ENCODE measurements around the gene CEP112.
"Not testable (repeated sequence)": the region's sequence is repeated elsewhere in the genome, so short reads cannot be mapped to it uniquely, and the experiment has no call there.

Gene CEP112

GRCh38 chr17:66167189-66167815 is 24.6 kb downstream of the CEP112 start:
- DNase-seq (ENCODE audit: extremely low spot score), result no peak
- TF ChIP-seq CTBP1 (IDR thresholded peaks at IDR 0.05; ENCODE audit: borderline replicate concordance) (no peak), FOXA1 (IDR thresholded peaks at IDR 0.05) (no peak), NFRKB (IDR thresholded peaks at IDR 0.05) (no peak), ELF4 (IDR thresholded peaks at IDR 0.05) (no peak), FOXK2 (IDR thresholded peaks at IDR 0.05) (no peak), L3MBTL2 (conservative IDR thresholded peaks at IDR 0.05) (no peak), ARNT (IDR thresholded peaks at IDR 0.05) (no peak), TARDBP (IDR thresholded peaks at IDR 0.05) (no peak), LEF1 (IDR thresholded peaks at IDR 0.05; ENCODE audit: borderline replicate concordance) (no peak), ZNF384 (IDR thresholded peaks at IDR 0.05) (no peak), HDGF (IDR thresholded peaks at IDR 0.05; ENCODE audit: borderline replicate concordance) (no peak), BHLHE40 (IDR thresholded peaks at IDR 0.05; ENCODE audit: borderline replicate concordance) (no peak), FOXM1 (IDR thresholded peaks at IDR 0.05; ENCODE audit: borderline replicate concordance) (no peak), SUZ12 (IDR thresholded peaks at IDR 0.05) (no peak), SP1 (IDR thresholded peaks at IDR 0.05) (no peak)
- TF ChIP-seq, protein P1, sequence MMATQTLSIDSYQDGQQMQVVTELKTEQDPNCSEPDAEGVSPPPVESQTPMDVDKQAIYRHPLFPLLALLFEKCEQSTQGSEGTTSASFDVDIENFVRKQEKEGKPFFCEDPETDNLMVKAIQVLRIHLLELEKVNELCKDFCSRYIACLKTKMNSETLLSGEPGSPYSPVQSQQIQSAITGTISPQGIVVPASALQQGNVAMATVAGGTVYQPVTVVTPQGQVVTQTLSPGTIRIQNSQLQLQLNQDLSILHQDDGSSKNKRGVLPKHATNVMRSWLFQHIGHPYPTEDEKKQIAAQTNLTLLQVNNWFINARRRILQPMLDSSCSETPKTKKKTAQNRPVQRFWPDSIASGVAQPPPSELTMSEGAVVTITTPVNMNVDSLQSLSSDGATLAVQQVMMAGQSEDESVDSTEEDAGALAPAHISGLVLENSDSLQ (IDR thresholded peaks at IDR 0.05), result no peak
- ChIA-PET POLR2A (no interaction called here), CTCF (interaction anchor here (0.7 kb wide), 1 partner anchor 1043 kb away, joined by 3 read pairs; no protein-coding TSS in a partner anchor)

DNA sequence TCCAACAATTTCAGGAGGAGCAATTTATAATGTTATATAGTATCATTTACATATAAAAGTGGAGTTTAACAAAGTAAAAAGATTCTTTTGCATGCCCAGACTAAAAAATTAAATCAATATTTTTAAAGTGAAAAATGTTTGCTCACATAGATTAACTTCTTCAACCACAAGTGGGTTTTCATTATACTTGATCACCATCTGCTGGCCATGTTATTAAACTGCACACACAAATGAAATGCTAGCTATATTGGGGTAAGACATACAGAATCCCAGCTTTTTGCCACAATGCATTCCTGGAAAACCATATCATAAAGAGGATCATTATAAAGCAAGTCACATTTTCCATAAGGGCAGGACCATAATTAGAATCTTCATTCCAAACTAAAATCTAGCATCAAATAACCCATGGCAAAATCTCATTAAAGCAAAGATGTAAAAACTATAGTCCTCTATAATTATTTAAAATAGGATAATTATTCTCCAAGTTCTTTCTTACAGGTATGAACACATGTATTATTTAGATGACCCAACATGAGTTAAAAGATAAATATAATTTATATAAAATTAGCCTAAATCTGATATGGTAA is 26.3 kb downstream of the CEP112 start:
- CTCF ChIA-PET, result interaction anchor here (0.5 to 1.0 kb wide), 4 partner anchors 8 to 933 kb away, joined by 3 to 4 read pairs (median 4); no protein-coding TSS in a partner anchor

GRCh38 chr17:66155055-66155454 is 36.9 kb downstream of the CEP112 start:
- POLR2A ChIA-PET; CTCF ChIA-PET; DNase-seq (ENCODE audit: extremely low spot score): not testable (repeated sequence)

More for the DNA sequence above, 26.3 kb downstream of the CEP112 start:
- TF ChIP-seq FOXM1 (IDR thresholded peaks at IDR 0.05; ENCODE audit: borderline replicate concordance), result no peak
- TF ChIP-seq, protein P1 (IDR thresholded peaks at IDR 0.05), result no peak
- TF ChIP-seq SP1 (IDR thresholded peaks at IDR 0.05), result no peak
- TF ChIP-seq ZNF384 (IDR thresholded peaks at IDR 0.05), result no peak
- TF ChIP-seq HDGF (IDR thresholded peaks at IDR 0.05; ENCODE audit: borderline replicate concordance), result no peak
- no peak for TF ChIP-seq LEF1 (IDR thresholded peaks at IDR 0.05; ENCODE audit: borderline replicate concordance)
- TF ChIP-seq L3MBTL2 (conservative IDR thresholded peaks at IDR 0.05), result no peak
- no peak for TF ChIP-seq FOXA1 (IDR thresholded peaks at IDR 0.05)
- TF ChIP-seq ELF4 (IDR thresholded peaks at IDR 0.05), result no peak
- no peak for TF ChIP-seq ARNT (IDR thresholded peaks at IDR 0.05)
- no peak for TF ChIP-seq SUZ12 (IDR thresholded peaks at IDR 0.05)
- no peak for TF ChIP-seq BHLHE40 (IDR thresholded peaks at IDR 0.05; ENCODE audit: borderline replicate concordance)
- no peak for TF ChIP-seq FOXK2 (IDR thresholded peaks at IDR 0.05)
- no peak for TF ChIP-seq CTBP1 (IDR thresholded peaks at IDR 0.05; ENCODE audit: borderline replicate concordance)
- TF ChIP-seq TARDBP (IDR thresholded peaks at IDR 0.05), result no peak
- no peak for TF ChIP-seq NFRKB (IDR thresholded peaks at IDR 0.05)
- peak; percentile 55 for DNase-seq (ENCODE audit: extremely low spot score)
- POLR2A ChIA-PET, result no interaction called here

DNA sequence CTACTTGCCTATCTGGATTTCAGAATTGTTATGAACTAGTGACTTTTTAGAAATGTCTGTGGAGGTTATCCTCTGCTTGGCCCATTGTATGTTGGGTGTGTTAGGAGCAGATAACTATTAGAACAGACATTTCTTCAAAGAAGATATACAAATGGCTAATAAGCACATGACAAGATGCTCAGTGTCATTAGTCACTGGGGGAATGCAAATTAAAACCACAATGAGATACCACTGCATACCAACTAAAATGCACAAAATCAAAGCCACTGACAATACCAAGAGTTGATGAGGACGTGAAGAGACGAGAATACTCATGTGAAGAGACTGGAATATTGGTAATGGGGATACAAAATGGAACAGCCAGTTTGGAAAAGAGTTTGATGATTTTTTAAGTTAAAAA is 39.2 kb downstream of the CEP112 start:
- CTCF ChIA-PET, result no interaction called here
- POLR2A ChIA-PET, result no interaction called here

DNA sequence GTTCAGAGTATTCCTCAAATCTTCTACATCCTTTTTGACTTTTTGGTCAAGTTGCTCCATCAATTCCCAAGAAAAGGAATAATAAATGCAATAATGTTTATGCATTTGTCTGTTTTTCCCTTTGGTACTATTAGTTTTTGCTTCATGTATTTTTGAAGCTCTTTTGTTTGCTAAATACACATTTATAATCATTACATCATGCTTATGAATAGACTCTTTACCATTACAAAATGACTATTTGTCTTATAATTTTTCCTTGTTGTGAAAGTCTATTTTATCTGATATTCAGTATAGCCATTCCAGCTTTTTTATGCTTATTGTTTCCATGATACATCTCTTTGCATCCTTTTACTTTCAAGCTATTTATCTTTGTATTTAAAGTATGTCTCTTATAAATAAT is 41.2 kb downstream of the CEP112 start:
- ChIA-PET POLR2A (no interaction called here), CTCF (no interaction called here)
- TF ChIP-seq FOXK2 (IDR thresholded peaks at IDR 0.05) (no peak), ZNF384 (IDR thresholded peaks at IDR 0.05) (no peak), HDGF (IDR thresholded peaks at IDR 0.05; ENCODE audit: borderline replicate concordance) (no peak), SP1 (IDR thresholded peaks at IDR 0.05) (no peak), ARNT (IDR thresholded peaks at IDR 0.05) (no peak), ELF4 (IDR thresholded peaks at IDR 0.05) (no peak), CTBP1 (IDR thresholded peaks at IDR 0.05; ENCODE audit: borderline replicate concordance) (no peak), LEF1 (IDR thresholded peaks at IDR 0.05; ENCODE audit: borderline replicate concordance) (no peak), FOXA1 (IDR thresholded peaks at IDR 0.05) (no peak), BHLHE40 (IDR thresholded peaks at IDR 0.05; ENCODE audit: borderline replicate concordance) (no peak), L3MBTL2 (conservative IDR thresholded peaks at IDR 0.05) (no peak), SUZ12 (IDR thresholded peaks at IDR 0.05) (no peak), FOXM1 (IDR thresholded peaks at IDR 0.05; ENCODE audit: borderline replicate concordance) (no peak), TARDBP (IDR thresholded peaks at IDR 0.05) (no peak), NFRKB (IDR thresholded peaks at IDR 0.05) (no peak)
- TF ChIP-seq, protein P1 (IDR thresholded peaks at IDR 0.05), result no peak
- DNase-seq (ENCODE audit: extremely low spot score), result no peak

More for the DNA sequence above, 39.2 kb downstream of the CEP112 start:
- no peak for TF ChIP-seq NFRKB (IDR thresholded peaks at IDR 0.05)
- no peak for TF ChIP-seq L3MBTL2 (conservative IDR thresholded peaks at IDR 0.05)
- TF ChIP-seq HDGF (IDR thresholded peaks at IDR 0.05; ENCODE audit: borderline replicate concordance), result no peak
- TF ChIP-seq CTBP1 (IDR thresholded peaks at IDR 0.05; ENCODE audit: borderline replicate concordance), result no peak
- no peak for TF ChIP-seq ZNF384 (IDR thresholded peaks at IDR 0.05)
- no peak for TF ChIP-seq SUZ12 (IDR thresholded peaks at IDR 0.05)
- TF ChIP-seq, protein P1 (IDR thresholded peaks at IDR 0.05), result no peak
- no peak for TF ChIP-seq SP1 (IDR thresholded peaks at IDR 0.05)
- no peak for TF ChIP-seq ELF4 (IDR thresholded peaks at IDR 0.05)
- TF ChIP-seq ARNT (IDR thresholded peaks at IDR 0.05), result no peak
- TF ChIP-seq FOXA1 (IDR thresholded peaks at IDR 0.05), result no peak
- TF ChIP-seq FOXK2 (IDR thresholded peaks at IDR 0.05), result no peak
- TF ChIP-seq LEF1 (IDR thresholded peaks at IDR 0.05; ENCODE audit: borderline replicate concordance), result no peak
- TF ChIP-seq BHLHE40 (IDR thresholded peaks at IDR 0.05; ENCODE audit: borderline replicate concordance), result no peak
- TF ChIP-seq FOXM1 (IDR thresholded peaks at IDR 0.05; ENCODE audit: borderline replicate concordance), result no peak
- no peak for TF ChIP-seq TARDBP (IDR thresholded peaks at IDR 0.05)
- no peak for DNase-seq (ENCODE audit: extremely low spot score)

Measured in HEK293T (cell line).